MM.1S (cell line): ENCODE data around the gene ZNF670.

Experiments
- DNase-seq: peaks from one replicate; pipeline ENCODE4 v3.0.0-alpha.2; 2015
- H2AFZ ChIP-seq: fragments of 300-600 bp; sonication (generic); 2 replicates; pipeline ENCODE4 v1.6.0; 2016; ENCODE audit warnings: antibody characterized with exemption, low read length
- H3F3A ChIP-seq: fragments of 300-600 bp; sonication (generic); 2 replicates; pipeline ENCODE4 v1.6.1; 2016; ENCODE audit warnings: mild to moderate bottlenecking, antibody characterized with exemption, low read length, moderate library complexity, mixed read lengths; ENCODE audit not compliant: insufficient read depth
- H3K27ac ChIP-seq: fragments of 300-600 bp; sonication (generic); 2 replicates; pipeline ENCODE4 v1.5.1; 2016; ENCODE audit warnings: mild to moderate bottlenecking, low read length
- H3K27me3 ChIP-seq: fragments of 300-600 bp; sonication (generic); replicated peaks from 2 replicates; pipeline ENCODE4 v1.6.0; 2016; ENCODE audit warnings: low read length; ENCODE audit not compliant: insufficient read depth
- H3K36me3 ChIP-seq: fragments of 300-600 bp; sonication (generic); replicated peaks from 2 replicates; pipeline ENCODE4 v1.6.1; 2016; ENCODE audit warnings: mild to moderate bottlenecking, low read length, mixed read lengths; ENCODE audit not compliant: insufficient read depth
- H3K4me1 ChIP-seq: fragments of 300-600 bp; sonication (generic); 2 replicates; pipeline ENCODE4 v1.6.1; 2016; ENCODE audit warnings: low read length, mixed read lengths
- H3K4me2 ChIP-seq: fragments of 300-600 bp; sonication (generic); 2 replicates; pipeline ENCODE4 v1.6.0; 2016; ENCODE audit warnings: low read depth, low read length
- H3K4me3 ChIP-seq: fragments of 300-600 bp; sonication (generic); 2 replicates; pipeline ENCODE4 v1.5.1; 2016; ENCODE audit warnings: low read length, mixed read lengths
- H3K79me2 ChIP-seq: fragments of 300-600 bp; sonication (generic); 2 replicates; pipeline ENCODE4 v1.6.1; 2016; ENCODE audit warnings: mixed run types, low read length, mixed read lengths
- H3K9ac ChIP-seq: fragments of 300-600 bp; sonication (generic); 2 replicates; pipeline ENCODE4 v1.6.1; 2016; ENCODE audit warnings: low read length, mixed read lengths
- H3K9me2 ChIP-seq: fragments of 300-600 bp; sonication (generic); replicated peaks from 2 replicates; pipeline ENCODE4 v1.6.1; 2016; ENCODE audit warnings: mild to moderate bottlenecking, low read length, mixed read lengths; ENCODE audit not compliant: insufficient read depth
- H3K9me3 ChIP-seq: fragments of 300-600 bp; sonication (generic); replicated peaks from 2 replicates; pipeline ENCODE4 v1.6.1; 2016; ENCODE audit warnings: mild to moderate bottlenecking, low read length, mixed read lengths; ENCODE audit not compliant: insufficient read depth
- H4K20me1 ChIP-seq: fragments of 300-600 bp; sonication (generic); 2 replicates; pipeline ENCODE4 v1.6.1; 2016; ENCODE audit warnings: mild to moderate bottlenecking, low read length, moderate library complexity, mixed read lengths; ENCODE audit not compliant: insufficient read depth
- CTCF ChIP-seq: fragments of 300-600 bp; sonication (generic); IDR thresholded peaks from 2 replicates; pipeline ENCODE4 v1.5.1; 2016; ENCODE audit warnings: antibody characterized with exemption, low read length, mixed read lengths
- EZH2 ChIP-seq: fragments of 300-600 bp; sonication (generic); optimal IDR thresholded peaks from 2 replicates; pipeline ENCODE3; 2017; ENCODE audit warnings: low read depth, mild to moderate bottlenecking, antibody characterized with exemption, low read length, mixed read lengths
- EZH2phosphoT487 ChIP-seq: fragments of 300-600 bp; sonication (generic); IDR thresholded peaks from 2 replicates; pipeline ENCODE4 v1.6.1; 2018; ENCODE audit warnings: antibody characterized with exemption, low read length

The ZNF670 gene

GRCh38 chr1:247111259-247111699 lies 32.7 kb upstream of the ZNF670 start:
- Histone ChIP-seq H3K4me1 (no peaks in the 10 kb centered on the region), H3F3A (no peaks in the 10 kb centered on the region), H2AFZ (no peak overlapping the region), H3K27ac (no peak overlapping the region), H3K79me2 (no peaks in the 10 kb centered on the region), H3K9me3 (no peaks in the 10 kb centered on the region), H3K4me2 (no peak overlapping the region), H3K9ac (no peak overlapping the region), H3K9me2 (no peaks in the 10 kb centered on the region), H3K36me3 (no peaks in the 10 kb centered on the region), H3K4me3 (no peak overlapping the region), H4K20me1 (no peaks in the 10 kb centered on the region), H3K27me3 (peaks cover 10% of the 10 kb centered on the region; the same call in 1 of the 2 replicates)
- TF ChIP-seq CTCF, result no peak
- no peak for TF ChIP-seq EZH2
- TF ChIP-seq EZH2phosphoT487, result no peak
- no peak for DNase-seq

GRCh38 chr1:247110627-247111258 lies 32.1 kb upstream of the ZNF670 start:
- H3K27ac ChIP-seq, result no peak overlapping the region
- no peak overlapping the region for H3K9ac ChIP-seq

GRCh38 chr1:247107694-247108093 lies 29.1 kb upstream of the ZNF670 start:
- H3K9me2 ChIP-seq, result no peaks in the 10 kb centered on the region
- TF ChIP-seq EZH2, result no peak
- TF ChIP-seq EZH2phosphoT487, result no peak
- TF ChIP-seq CTCF, result no peak
- H3F3A ChIP-seq, result peaks cover 12% of the 10 kb centered on the region
- no peaks in the 10 kb centered on the region; the same call in 1 of the 2 replicates for H3K36me3 ChIP-seq
- no peaks in the 10 kb centered on the region for H3K9me3 ChIP-seq
- H4K20me1 ChIP-seq, result no peaks in the 10 kb centered on the region
- no peak overlapping the region for H3K27ac ChIP-seq
- DNase-seq, result no peak
- no peak overlapping the region for H3K4me2 ChIP-seq
- H3K27me3 ChIP-seq, result peaks cover 10% of the 10 kb centered on the region; the same call in 1 of the 2 replicates
- H3K79me2 ChIP-seq, result peaks cover 10% of the 10 kb centered on the region
- no peak overlapping the region for H2AFZ ChIP-seq
- no peak overlapping the region for H3K4me3 ChIP-seq
- no peaks in the 10 kb centered on the region for H3K4me1 ChIP-seq
- no peak overlapping the region for H3K9ac ChIP-seq

More at GRCh38 chr1:247110627-247111258, 32.1 kb upstream of the ZNF670 start:
- H3K36me3 ChIP-seq, result no peaks in the 10 kb centered on the region
- TF ChIP-seq EZH2phosphoT487 (no peak), EZH2 (no peak), CTCF (no peak)
- H3F3A ChIP-seq, result no peaks in the 10 kb centered on the region
- no peaks in the 10 kb centered on the region for H3K79me2 ChIP-seq
- peaks cover 10% of the 10 kb centered on the region; the same call in 1 of the 2 replicates for H3K27me3 ChIP-seq
- no peaks in the 10 kb centered on the region for H3K9me3 ChIP-seq
- no peak overlapping the region for H3K4me2 ChIP-seq
- no peak overlapping the region for H3K4me3 ChIP-seq
- no peak for DNase-seq
- no peak overlapping the region for H2AFZ ChIP-seq
- H3K9me2 ChIP-seq, result no peaks in the 10 kb centered on the region
- H3K4me1 ChIP-seq, result no peaks in the 10 kb centered on the region
- H4K20me1 ChIP-seq, result no peaks in the 10 kb centered on the region
